HL-60 (cell line): ENCODE results near the gene AEBP2.

Experiments
- DNase-seq, 2 experiments: peaks; one replicate each; pipeline ENCODE4 v3.0.0-alpha.2; 2010 to 2020; ENCODE audit warnings: low read depth in 1 of 2, low spot score in 1 of 2
- H3K27ac ChIP-seq: fragments of 250-450 bp; sonication (Bioruptor Pico); replicated peaks from 2 replicates; pipeline ENCODE4 v1.5.1; 2020; ENCODE audit warnings: mild to moderate bottlenecking, moderate library complexity
- H3K27me3 ChIP-seq: fragments of 250-450 bp; sonication (Bioruptor Pico); 2 replicates; pipeline ENCODE4 v1.5.1; 2021; ENCODE audit warnings: mild to moderate bottlenecking, moderate library complexity; ENCODE audit not compliant: insufficient read depth, poor library complexity, severe bottlenecking
- H3K4me3 ChIP-seq: replicated peaks from 2 replicates; pipeline ENCODE4 v1.5.1; 2011; ENCODE audit warnings: mild to moderate bottlenecking, control low read depth, low read length; ENCODE audit not compliant: insufficient read depth
- GABPA ChIP-seq: IDR thresholded peaks from 2 replicates; pipeline ENCODE4 v1.6.1; 2012; ENCODE audit warnings: low read depth
- POLR2AphosphoS5 ChIP-seq: IDR thresholded peaks from 2 replicates; pipeline ENCODE4 v1.6.1; 2012; ENCODE audit warnings: low read depth
- SPI1 ChIP-seq: IDR thresholded peaks from 2 replicates; pipeline ENCODE4 v1.6.1; 2012; ENCODE audit warnings: low read depth, mild to moderate bottlenecking, borderline replicate concordance
- TF ChIP-seq, protein P1 (sequence below): IDR thresholded peaks from one replicate; pipeline ENCODE4 v1.5.1; 2011; ENCODE audit warnings: low read length, control low read depth, inconsistent platforms; ENCODE audit not compliant: insufficient read depth
- TF ChIP-seq, protein P2 (sequence below): IDR thresholded peaks from 2 replicates; pipeline ENCODE4 v1.6.1; 2012; ENCODE audit warnings: low read depth; ENCODE audit not compliant: insufficient replicate concordance

Gene AEBP2

DNA sequence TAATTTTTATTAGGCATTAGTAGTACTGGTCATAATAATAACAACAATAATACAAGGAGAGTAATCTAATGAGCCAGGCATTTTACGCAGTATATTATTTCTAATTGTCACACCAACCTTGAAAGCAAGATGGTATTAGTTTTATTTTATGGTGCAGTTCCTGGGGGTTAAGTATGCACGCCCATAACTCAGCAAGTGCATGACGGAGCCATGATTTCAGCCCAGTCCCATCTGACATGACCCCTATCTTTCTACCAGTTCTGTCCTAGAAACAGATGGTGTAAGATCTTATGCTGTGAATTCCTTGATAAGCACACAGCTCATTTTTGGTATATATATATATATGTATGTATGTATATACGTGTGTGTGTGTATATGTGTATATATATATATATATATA is 106.0 kb downstream of the AEBP2 start:
- H3K27ac ChIP-seq, result no peak overlapping the region
- no peak overlapping the region for H3K4me3 ChIP-seq
- no peak for DNase-seq
- no peaks in the 10 kb centered on the region for H3K27me3 ChIP-seq
- TF ChIP-seq GABPA (no peak), SPI1 (no peak), POLR2AphosphoS5 (no peak)
- TF ChIP-seq, protein P1, sequence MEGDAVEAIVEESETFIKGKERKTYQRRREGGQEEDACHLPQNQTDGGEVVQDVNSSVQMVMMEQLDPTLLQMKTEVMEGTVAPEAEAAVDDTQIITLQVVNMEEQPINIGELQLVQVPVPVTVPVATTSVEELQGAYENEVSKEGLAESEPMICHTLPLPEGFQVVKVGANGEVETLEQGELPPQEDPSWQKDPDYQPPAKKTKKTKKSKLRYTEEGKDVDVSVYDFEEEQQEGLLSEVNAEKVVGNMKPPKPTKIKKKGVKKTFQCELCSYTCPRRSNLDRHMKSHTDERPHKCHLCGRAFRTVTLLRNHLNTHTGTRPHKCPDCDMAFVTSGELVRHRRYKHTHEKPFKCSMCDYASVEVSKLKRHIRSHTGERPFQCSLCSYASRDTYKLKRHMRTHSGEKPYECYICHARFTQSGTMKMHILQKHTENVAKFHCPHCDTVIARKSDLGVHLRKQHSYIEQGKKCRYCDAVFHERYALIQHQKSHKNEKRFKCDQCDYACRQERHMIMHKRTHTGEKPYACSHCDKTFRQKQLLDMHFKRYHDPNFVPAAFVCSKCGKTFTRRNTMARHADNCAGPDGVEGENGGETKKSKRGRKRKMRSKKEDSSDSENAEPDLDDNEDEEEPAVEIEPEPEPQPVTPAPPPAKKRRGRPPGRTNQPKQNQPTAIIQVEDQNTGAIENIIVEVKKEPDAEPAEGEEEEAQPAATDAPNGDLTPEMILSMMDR, result no peak
- TF ChIP-seq, protein P2, sequence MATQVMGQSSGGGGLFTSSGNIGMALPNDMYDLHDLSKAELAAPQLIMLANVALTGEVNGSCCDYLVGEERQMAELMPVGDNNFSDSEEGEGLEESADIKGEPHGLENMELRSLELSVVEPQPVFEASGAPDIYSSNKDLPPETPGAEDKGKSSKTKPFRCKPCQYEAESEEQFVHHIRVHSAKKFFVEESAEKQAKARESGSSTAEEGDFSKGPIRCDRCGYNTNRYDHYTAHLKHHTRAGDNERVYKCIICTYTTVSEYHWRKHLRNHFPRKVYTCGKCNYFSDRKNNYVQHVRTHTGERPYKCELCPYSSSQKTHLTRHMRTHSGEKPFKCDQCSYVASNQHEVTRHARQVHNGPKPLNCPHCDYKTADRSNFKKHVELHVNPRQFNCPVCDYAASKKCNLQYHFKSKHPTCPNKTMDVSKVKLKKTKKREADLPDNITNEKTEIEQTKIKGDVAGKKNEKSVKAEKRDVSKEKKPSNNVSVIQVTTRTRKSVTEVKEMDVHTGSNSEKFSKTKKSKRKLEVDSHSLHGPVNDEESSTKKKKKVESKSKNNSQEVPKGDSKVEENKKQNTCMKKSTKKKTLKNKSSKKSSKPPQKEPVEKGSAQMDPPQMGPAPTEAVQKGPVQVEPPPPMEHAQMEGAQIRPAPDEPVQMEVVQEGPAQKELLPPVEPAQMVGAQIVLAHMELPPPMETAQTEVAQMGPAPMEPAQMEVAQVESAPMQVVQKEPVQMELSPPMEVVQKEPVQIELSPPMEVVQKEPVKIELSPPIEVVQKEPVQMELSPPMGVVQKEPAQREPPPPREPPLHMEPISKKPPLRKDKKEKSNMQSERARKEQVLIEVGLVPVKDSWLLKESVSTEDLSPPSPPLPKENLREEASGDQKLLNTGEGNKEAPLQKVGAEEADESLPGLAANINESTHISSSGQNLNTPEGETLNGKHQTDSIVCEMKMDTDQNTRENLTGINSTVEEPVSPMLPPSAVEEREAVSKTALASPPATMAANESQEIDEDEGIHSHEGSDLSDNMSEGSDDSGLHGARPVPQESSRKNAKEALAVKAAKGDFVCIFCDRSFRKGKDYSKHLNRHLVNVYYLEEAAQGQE, result no peak

DNA sequence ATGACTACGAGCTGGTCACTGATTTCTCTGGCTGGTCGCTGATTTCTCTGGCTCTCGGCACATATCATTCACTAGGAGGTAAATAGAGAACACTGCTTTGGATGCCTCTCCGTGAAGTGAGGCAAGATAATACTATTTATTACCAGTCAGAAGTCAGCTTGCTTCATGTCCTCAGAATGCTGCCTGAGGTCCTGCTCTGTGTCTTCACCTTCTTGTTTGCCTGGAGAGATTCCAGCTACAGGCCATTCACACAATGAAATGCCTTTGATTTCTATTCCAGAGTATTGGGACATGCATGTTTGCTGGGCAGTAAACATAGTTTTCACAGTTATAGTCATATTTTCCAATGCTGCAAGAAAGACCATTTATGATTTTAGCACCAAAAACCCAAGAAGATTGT is 106.7 kb downstream of the AEBP2 start:
- Histone ChIP-seq H3K27me3 (no peaks in the 10 kb centered on the region), H3K27ac (no peak overlapping the region), H3K4me3 (no peak overlapping the region)
- DNase-seq, result no peak
- TF ChIP-seq, protein P1, result no peak
- no peak for TF ChIP-seq GABPA
- TF ChIP-seq, protein P2, result no peak
- TF ChIP-seq SPI1, result no peak
- TF ChIP-seq POLR2AphosphoS5, result no peak

GRCh38 chr12:19546611-19547162 is 107.4 kb downstream of the AEBP2 start:
- Histone ChIP-seq H3K27me3 (no peaks in the 10 kb centered on the region), H3K4me3 (no peak overlapping the region), H3K27ac (no peak overlapping the region)
- DNase-seq, result no peak
- TF ChIP-seq, protein P2, result no peak
- TF ChIP-seq POLR2AphosphoS5 (no peak), GABPA (no peak), SPI1 (no peak)
- TF ChIP-seq, protein P1, result no peak
